Fibroblast of lung (primary cell): ENCODE data around the gene TTC33.

Experiments used
- CTCF ChIP-seq, 2 donors: IDR thresholded peaks in 1 of 2; conservative IDR thresholded peaks in 1 of 2; 1 replicate in 1 of 2; 2 replicates in 1 of 2; pipeline ENCODE4 v1.5.1; 2011 to 2012; ENCODE audit warnings: low read length in 2 of 2, control low read depth in 1 of 2, inconsistent platforms in 1 of 2, low read depth in 1 of 2, mild to moderate bottlenecking in 1 of 2
- EZH2 ChIP-seq: IDR thresholded peaks from 2 replicates; pipeline ENCODE4 v1.5.1; 2012; ENCODE audit warnings: low read length, control low read depth, mild to moderate bottlenecking; ENCODE audit errors: missing control alignments

- TF ChIP-seq CTCF (conservative IDR thresholded peaks at IDR 0.05 in 1 of 2, IDR thresholded peaks at IDR 0.05 in 1 of 2; ENCODE audit: low read depth in 1 of 2, low read length in 2 of 2) = no peak
- no peak for TF ChIP-seq EZH2
Observed at GRCh38 chr5:40781843-40782409, 26.2 kb upstream of the TTC33 start.
